B cell (primary cell): ENCODE data around the gene CHST11. TPM values are rescaled to one million over a fixed set of nuclear protein-coding genes. Genes with fewer than 3 reads are reported as not detected.
A peak's percentile ranks its signal among the peaks of the same experiment; 100 is the strongest.

Source experiments
- ATAC-seq: fragments of 200-7000 bp; cut with Tn5 transposase; one replicate; pipeline ENCODE4 v1.10.0; 2021; ENCODE audit warnings: low read depth, mild to moderate bottlenecking, moderate number of reproducible peaks, moderate library complexity
- CTCF ChIA-PET: fragments of 350-600 bp; sonication (Branson Sonifier 250); formaldehyde crosslinking; loops from one replicate; lab custom pipeline; 2021; ENCODE audit warnings: antibody characterized with exemption, inconsistent platforms; lab: Charles Lee
- POLR2A ChIA-PET: fragments of 350-600 bp; sonication (Branson Sonifier 250); formaldehyde crosslinking; loops from one replicate; lab custom pipeline; 2021; ENCODE audit warnings: antibody characterized with exemption; lab: Charles Lee
- DNase-seq: peaks from one replicate; pipeline ENCODE4 v3.0.0; 2013
- H2AFZ ChIP-seq: 2 replicates; pipeline ENCODE4 v1.6.1; 2012; ENCODE audit warnings: mild to moderate bottlenecking, low read depth, low read length; ENCODE audit not compliant: insufficient read depth, poor library complexity, severe bottlenecking
- H3K27ac ChIP-seq, 2 donors: 1 replicate in 1 of 2; 2 replicates in 1 of 2; pipeline ENCODE4 v1.5.1; 2012 to 2013; ENCODE audit warnings: low read length in 2 of 2, mild to moderate bottlenecking in 2 of 2, moderate library complexity in 1 of 2
- H3K27me3 ChIP-seq, 4 experiments: fragments of 200-600 bp in 1 of 4; sonication (generic) in 1 of 4; replicated peaks in 1 of 4; 1 replicate in 2 of 4; 2 replicates in 2 of 4; pipeline versions ENCODE4 v1.6.1 to v1.7.0; 2013 to 2016; ENCODE audit warnings: low read length in 3 of 4, mild to moderate bottlenecking in 2 of 4, mixed read lengths in 1 of 4, moderate library complexity in 1 of 4; ENCODE audit not compliant: insufficient read depth in 4 of 4, control insufficient read depth in 3 of 4; ENCODE audit errors: control extremely low read depth in 1 of 4
- H3K36me3 ChIP-seq, 2 experiments: replicated peaks in 1 of 2; 1 replicate in 1 of 2; 2 replicates in 1 of 2; pipeline versions ENCODE4 v1.6.1 to v1.7.1; 2013; ENCODE audit warnings: low read length in 1 of 2; ENCODE audit not compliant: insufficient read depth in 2 of 2, control insufficient read depth in 1 of 2; ENCODE audit errors: control extremely low read depth in 1 of 2, extremely low read depth in 1 of 2
- H3K4me1 ChIP-seq, 2 donors: fragments of 200-600 bp in 1 of 2; sonication (generic) in 1 of 2; 1 replicate in 1 of 2; 2 replicates in 1 of 2; pipeline versions ENCODE4 v1.5.1 to v1.6.1; 2013 to 2017; ENCODE audit warnings: low read length in 2 of 2; ENCODE audit not compliant: control insufficient read depth in 2 of 2, insufficient read depth in 2 of 2
- H3K4me2 ChIP-seq: replicated peaks from 2 replicates; pipeline ENCODE3; 2012; ENCODE audit warnings: mild to moderate bottlenecking, low read depth, low read length; ENCODE audit not compliant: poor library complexity, severe bottlenecking
- H3K4me3 ChIP-seq, 5 experiments: fragments of 200-600 bp in 1 of 5; sonication (generic) in 1 of 5; 1 replicate in 3 of 5; 2 replicates in 2 of 5; pipeline versions ENCODE4 v1.5.1 to v1.7.0; 2011 to 2016; ENCODE audit warnings: low read length in 4 of 5, mild to moderate bottlenecking in 4 of 5, low read depth in 2 of 5, control low read depth in 1 of 5, moderate library complexity in 1 of 5; ENCODE audit not compliant: insufficient read depth in 1 of 5; ENCODE audit errors: control extremely low read depth in 1 of 5, extremely low read depth in 1 of 5
- H3K79me2 ChIP-seq: fragments of 200-600 bp; sonication (generic); one replicate; pipeline ENCODE4 v1.6.0; 2016; ENCODE audit warnings: low read length; ENCODE audit not compliant: control insufficient read depth, insufficient read depth
- H3K9ac ChIP-seq: fragments of 200-600 bp; sonication (generic); 2 replicates; pipeline ENCODE4 v1.6.1; 2017; ENCODE audit warnings: mild to moderate bottlenecking, low read length, moderate library complexity
- H3K9me3 ChIP-seq, 3 donors: one replicate each; pipeline versions ENCODE4 v1.6.1 to v1.7.1; 2013; ENCODE audit warnings: low read length in 2 of 3; ENCODE audit not compliant: control insufficient read depth in 2 of 3, insufficient read depth in 1 of 3; ENCODE audit errors: control extremely low read depth in 1 of 3
- H4K20me1 ChIP-seq: 2 replicates; pipeline ENCODE4 v1.6.0; 2012; ENCODE audit warnings: mild to moderate bottlenecking, low read length; ENCODE audit not compliant: insufficient read depth, control insufficient read depth, poor library complexity, severe bottlenecking
- H3K27ac Mint-ChIP-seq: one replicate; pipeline ENCODE4 v1.8.0; 2021; ENCODE audit warnings: mixed read lengths
- H3K27me3 Mint-ChIP-seq: one replicate; pipeline ENCODE4 v1.8.0; 2021; ENCODE audit warnings: mixed read lengths
- H3K4me1 Mint-ChIP-seq: one replicate; pipeline ENCODE4 v1.8.0; 2021; ENCODE audit warnings: mixed read lengths
- H3K4me3 Mint-ChIP-seq: one replicate; pipeline ENCODE4 v1.8.0; 2021; ENCODE audit warnings: mixed read lengths
- H3K9me3 Mint-ChIP-seq: one replicate; pipeline ENCODE4 v1.8.0; 2022; ENCODE audit warnings: mixed read lengths; ENCODE audit not compliant: insufficient read depth
- CTCF ChIP-seq: fragments of 200-600 bp; IDR thresholded peaks from one replicate; pipeline ENCODE4 v1.8.0; 2022; ENCODE audit warnings: antibody characterized with exemption, mild to moderate bottlenecking
- EZH2 ChIP-seq: IDR thresholded peaks from 2 replicates; pipeline ENCODE4 v1.6.1; 2012; ENCODE audit warnings: borderline replicate concordance, low read depth, mild to moderate bottlenecking, moderate library complexity, low read length; ENCODE audit not compliant: insufficient read depth, poor library complexity, severe bottlenecking
- WGBS: methylation state at CpG from one replicate; pipeline ENCODE4 v1.1.5; 2013; ENCODE audit warnings: missing lambda C conversion rate; ENCODE audit not compliant: insufficient coverage; 5-methylcytosine and 5-hydroxymethylcytosine counted together
- intact Hi-C: fragments of 100-400 bp; cut with micrococcal nuclease; formaldehyde crosslinking; loops from one replicate; pipeline ENCODE4 v1.10.0; 2022
- polyA plus RNA-seq: library from polyadenylated mRNA; depleted of rRNA; stranded (reverse); fragments of >200 nt; gene quantifications from 2 replicates; pipeline ENCODE4 v1.2.3, GENCODE V29; 2012
- total RNA-seq, 2 donors: library from RNA; stranded (reverse); fragments of 120-200 nt in 1 of 2; gene quantifications; 1 replicate in 1 of 2; 2 replicates in 1 of 2; pipeline versions ENCODE4 v1.2.3 to v1.2.4, GENCODE V29; 2013 to 2022

Gene CHST11
- total and polyA plus RNA-seq, 2 donors (not counting 1 experiment from before 2014, with no cell fraction given): 46.3 to 152 TPM

GRCh38 chr12:104809251-104809650, 352.5 kb downstream of the CHST11 start:
- Mint-ChIP-seq H3K4me1 (peaks cover 15% of the 10 kb centered on the region), H3K9me3 (no peaks in the 10 kb centered on the region), H3K27me3 (no peaks in the 10 kb centered on the region), H3K27ac (no peak overlapping the region), H3K4me3 (no peak overlapping the region)
- no peak overlapping the region for H3K4me2 ChIP-seq
- no peaks in the 10 kb centered on the region for H4K20me1 ChIP-seq
- no peak overlapping the region for H3K4me3 ChIP-seq
- DNase-seq (no peak), ATAC-seq (no peak)
- POLR2A ChIA-PET: no interaction called here
- intact Hi-C loops: no loop called here
- H3K27me3 ChIP-seq: no peaks in the 10 kb centered on the region
- 89% methylated on average over 2 of the region's 3 CpGs for WGBS
- H3K9ac ChIP-seq: no peak overlapping the region
- no peaks in the 10 kb centered on the region for H3K9me3 ChIP-seq
- CTCF ChIA-PET: interaction anchor here (0.6 to 1.6 kb wide), 2 partner anchors 19 to 81 kb away, joined by 3 read pairs; no protein-coding TSS in a partner anchor
- TF ChIP-seq EZH2 (no peak), CTCF (no peak)
- no peaks in the 10 kb centered on the region for H3K36me3 ChIP-seq
- no peak overlapping the region for H2AFZ ChIP-seq
- H3K4me1 ChIP-seq: peaks cover 7 to 10% of the 10 kb centered on the region in 2 donors
- H3K27ac ChIP-seq: no peak overlapping the region
- no peaks in the 10 kb centered on the region for H3K79me2 ChIP-seq

DNA sequence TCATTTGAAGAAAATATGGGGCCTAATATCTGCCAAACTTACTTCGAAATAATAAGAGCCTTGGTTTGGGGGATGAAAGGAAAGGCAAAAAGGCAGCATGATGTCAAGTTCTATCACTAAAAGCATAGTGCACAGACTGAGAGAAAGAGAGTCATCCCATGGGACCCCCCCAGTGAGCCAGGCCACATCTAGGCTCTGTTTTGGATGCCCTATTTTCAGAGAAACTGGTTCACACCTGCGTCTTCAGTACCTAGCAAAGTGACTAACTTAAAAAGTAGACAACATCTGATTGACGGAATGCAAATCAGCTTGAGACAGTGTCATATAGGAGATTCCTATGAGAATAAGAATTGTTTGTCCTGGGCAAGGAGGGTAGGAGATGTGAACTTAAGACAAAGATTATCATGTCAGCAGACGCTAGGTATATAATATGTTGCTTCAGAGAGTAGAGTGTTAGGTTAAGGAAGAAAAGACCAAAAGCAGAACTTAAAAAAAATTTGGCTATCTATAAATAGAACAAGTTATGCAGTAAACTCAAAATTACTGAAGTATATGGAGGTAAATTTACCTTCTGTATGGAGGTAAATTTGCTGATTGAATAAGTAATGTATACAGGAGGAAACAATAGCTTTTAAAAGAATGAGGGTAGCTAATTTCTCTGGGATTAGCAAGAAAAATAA, 353.1 kb downstream of the CHST11 start:
- H3K9ac ChIP-seq: no peak overlapping the region
- no peaks in the 10 kb centered on the region for H4K20me1 ChIP-seq
- Mint-ChIP-seq H3K4me1 (peaks cover 15% of the 10 kb centered on the region), H3K27ac (no peak overlapping the region), H3K9me3 (no peaks in the 10 kb centered on the region), H3K27me3 (no peaks in the 10 kb centered on the region), H3K4me3 (peak overlapping the region; percentile 3)
- peaks cover 7 to 10% of the 10 kb centered on the region in 2 donors for H3K4me1 ChIP-seq
- no peaks in the 10 kb centered on the region for H3K36me3 ChIP-seq
- H3K9me3 ChIP-seq: no peaks in the 10 kb centered on the region
- 61% methylated on average over 3 of the region's 4 CpGs for WGBS
- no peaks in the 10 kb centered on the region for H3K27me3 ChIP-seq
- peak; percentile 49 for ATAC-seq
- peak overlapping the region; percentile 35 for H3K4me2 ChIP-seq
- H2AFZ ChIP-seq: peak overlapping the region; percentile 16
- DNase-seq: peak; percentile 23
- intact Hi-C loops: no loop called here
- TF ChIP-seq EZH2: no peak
- no peak for TF ChIP-seq CTCF
- no peak overlapping the region for H3K27ac ChIP-seq
- CTCF ChIA-PET: interaction anchor here (0.6 to 1.6 kb wide), 2 partner anchors 19 to 81 kb away, joined by 3 read pairs; no protein-coding TSS in a partner anchor
- POLR2A ChIA-PET: no interaction called here
- H3K79me2 ChIP-seq: no peaks in the 10 kb centered on the region
- H3K4me3 ChIP-seq: no peak overlapping the region
